NCI-H2029 treated with DMSO at 0.1 percent for 48 hours (cell line): ENCODE data around the gene MYADML2.
A peak's percentile ranks its signal among the peaks of the same experiment; 100 is the strongest.

ENCODE experiments used
- DNase-seq: peaks from one replicate; lab custom pipeline; 2025; lab: John Stamatoyannopoulos, UW

The MYADML2 gene

DNA sequence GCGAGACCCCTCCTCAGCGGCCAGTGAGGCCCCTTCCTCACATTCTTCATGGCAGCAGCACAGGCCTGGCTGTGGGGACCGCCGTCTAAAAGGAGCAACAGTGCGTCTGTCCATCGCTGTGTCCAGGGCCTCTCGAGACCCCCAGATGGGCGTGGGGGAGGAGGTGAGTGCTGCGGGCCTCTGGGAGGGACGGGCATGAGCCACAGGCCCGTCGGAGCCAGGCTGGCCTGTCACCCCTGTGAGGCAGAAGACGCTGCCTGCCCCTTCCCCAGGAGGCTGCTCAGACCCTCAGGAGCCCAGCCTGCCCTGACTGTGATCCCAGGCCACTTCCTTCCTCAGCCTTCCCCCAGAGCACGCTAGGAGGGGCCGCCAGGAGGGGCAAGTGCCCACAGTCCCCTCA is 7.8 kb downstream of the MYADML2 start:
- no peak for DNase-seq

DNA sequence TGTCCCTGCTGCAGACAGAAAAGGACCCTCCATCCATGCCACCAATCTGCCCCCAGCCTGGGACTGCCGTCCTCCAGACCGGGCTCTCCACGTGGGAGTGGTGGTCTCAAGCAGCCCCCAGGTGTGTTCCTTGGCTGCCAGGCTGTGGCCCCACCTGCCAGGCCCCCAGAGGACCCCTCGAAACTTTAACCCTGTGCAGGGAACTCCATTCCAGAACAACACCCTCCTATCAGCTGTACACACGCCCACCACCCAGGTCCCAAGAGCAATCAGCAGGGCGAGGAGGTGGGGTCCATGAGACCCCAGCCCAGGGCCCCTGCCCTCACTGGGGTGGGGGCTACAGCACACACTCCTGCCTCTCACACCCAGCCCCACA is 11.3 kb downstream of the MYADML2 start:
- DNase-seq = no peak

DNA sequence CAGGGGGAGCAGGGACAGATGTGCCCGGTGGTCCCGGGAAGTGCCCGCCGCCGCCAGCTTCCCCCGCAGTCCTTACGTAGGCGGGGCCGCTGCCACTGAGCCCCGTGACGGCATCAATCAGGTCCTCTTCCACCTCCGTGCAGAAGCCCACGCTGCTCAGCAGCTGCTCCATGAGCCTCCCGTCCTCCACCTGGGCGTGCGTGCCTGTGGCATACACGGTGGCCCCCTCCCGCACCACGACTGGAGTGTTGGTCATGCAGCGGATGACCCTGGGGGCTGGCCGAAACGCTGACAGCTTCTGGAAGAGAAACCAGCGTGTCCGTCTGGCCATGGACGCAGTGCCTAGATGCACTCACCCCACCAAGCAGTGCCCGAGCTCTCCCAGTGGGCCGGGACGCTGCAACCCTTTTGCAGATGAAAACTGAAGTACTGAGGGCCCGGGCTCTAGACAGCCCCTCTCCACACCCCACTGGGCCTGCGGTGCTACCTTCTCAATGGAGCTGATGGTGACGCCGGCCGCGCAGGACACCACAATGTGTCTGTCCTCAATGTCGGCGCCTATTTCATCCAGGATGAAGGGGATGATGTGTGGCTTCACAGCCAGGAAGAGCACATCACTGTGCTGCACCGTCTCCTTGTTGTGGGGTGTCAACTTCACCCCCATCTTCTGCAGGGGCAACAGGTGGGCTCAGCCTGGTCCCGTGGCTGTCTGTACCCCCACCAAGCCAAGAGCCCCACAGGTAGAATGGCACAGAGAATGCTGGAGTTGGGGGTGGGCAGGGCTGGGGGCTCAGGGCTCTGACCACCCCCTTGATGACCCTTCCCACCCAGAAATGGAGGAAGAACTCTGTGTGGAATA is 12.0 kb downstream of the MYADML2 start:
- no peak for DNase-seq

DNA sequence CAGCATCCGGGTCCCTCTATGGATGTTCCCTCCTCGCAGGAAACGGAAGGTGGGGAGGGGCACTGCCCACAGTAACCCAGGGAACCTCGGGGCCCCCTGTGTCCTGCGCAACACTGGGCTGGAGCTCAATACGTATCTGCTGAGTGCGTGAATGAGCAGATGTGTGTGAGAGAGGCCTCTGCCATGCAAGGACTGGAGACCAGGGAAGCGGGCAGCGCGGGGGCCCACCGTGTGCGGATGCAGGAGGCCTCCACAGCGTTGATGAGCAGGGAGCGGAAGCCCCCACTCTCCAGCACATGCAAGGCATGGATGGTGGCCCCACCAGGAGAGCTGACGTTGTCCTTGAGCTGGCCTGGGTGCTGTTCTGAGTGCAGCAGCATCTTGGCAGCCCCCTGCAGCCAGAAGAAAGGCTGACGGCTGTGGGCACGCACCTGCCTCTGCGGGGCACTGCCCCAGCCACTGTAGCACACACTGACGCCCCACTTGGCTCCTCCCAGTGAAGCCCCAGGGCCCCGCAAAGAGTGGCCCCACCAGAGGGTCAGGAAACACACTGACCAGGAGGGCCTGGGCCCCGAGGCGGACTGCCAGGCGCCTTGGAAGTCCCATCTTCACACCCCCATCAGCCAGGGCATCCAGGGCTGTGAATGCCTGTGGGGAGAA is 12.8 kb downstream of the MYADML2 start:
- DNase-seq = no peak

DNA sequence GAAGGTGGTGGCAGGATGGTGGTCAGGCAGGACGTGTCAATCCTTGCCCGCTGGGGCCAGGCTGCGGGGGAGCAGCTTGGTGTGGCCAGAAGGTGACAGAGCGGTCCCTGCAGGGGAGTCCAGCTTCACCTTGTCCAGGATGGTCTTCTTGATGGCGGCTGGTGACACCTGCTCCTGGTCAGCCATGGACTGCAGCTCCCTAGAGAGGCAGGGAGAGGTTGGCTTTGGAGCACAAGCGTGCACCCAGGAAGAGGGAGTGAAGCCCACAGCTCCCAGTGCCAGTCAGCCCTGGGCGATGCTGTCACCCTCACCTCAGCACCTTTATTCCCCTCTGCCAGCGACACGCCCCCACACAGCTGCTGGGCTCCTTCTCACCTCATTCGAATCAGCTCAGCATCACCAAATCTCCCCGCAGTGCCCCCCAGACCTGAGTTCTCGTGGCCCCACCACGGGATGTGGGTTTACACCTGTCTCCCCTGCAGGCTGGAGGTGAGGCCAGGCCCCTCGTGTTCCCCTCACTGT is 13.8 kb downstream of the MYADML2 start:
- no peak for DNase-seq

DNA sequence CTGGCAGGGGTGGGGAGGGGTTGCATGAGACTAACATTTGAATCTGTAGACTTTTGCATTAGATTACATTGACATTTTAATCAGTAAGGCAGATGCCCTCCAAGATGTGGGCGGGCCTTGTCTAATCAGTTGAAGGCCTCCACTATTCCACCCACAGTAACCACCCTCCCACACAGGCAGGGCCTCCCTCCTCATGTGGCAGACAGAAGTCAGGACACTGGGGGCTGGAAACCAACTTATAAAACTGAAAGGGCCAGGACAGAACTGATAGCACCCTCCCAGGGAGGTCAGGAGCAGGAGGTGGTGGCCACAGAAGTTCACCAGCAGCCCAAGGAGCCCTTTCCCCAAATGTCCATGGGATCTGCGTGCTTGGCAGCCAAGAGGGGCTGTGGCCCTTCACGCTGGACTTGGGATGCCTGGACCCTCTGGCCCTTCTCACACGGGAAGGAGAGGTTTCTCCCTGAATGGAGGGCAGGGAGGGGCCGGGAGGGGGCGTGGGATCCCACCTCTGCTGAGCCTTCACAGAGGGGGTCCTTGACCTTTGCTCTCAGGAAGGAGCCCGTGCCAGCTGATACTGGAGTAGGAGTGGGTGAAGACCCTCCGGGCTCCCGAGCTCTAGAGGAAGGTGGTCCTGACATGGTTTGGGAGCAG is 14.6 kb downstream of the MYADML2 start:
- DNase-seq = peak; percentile 17

DNA sequence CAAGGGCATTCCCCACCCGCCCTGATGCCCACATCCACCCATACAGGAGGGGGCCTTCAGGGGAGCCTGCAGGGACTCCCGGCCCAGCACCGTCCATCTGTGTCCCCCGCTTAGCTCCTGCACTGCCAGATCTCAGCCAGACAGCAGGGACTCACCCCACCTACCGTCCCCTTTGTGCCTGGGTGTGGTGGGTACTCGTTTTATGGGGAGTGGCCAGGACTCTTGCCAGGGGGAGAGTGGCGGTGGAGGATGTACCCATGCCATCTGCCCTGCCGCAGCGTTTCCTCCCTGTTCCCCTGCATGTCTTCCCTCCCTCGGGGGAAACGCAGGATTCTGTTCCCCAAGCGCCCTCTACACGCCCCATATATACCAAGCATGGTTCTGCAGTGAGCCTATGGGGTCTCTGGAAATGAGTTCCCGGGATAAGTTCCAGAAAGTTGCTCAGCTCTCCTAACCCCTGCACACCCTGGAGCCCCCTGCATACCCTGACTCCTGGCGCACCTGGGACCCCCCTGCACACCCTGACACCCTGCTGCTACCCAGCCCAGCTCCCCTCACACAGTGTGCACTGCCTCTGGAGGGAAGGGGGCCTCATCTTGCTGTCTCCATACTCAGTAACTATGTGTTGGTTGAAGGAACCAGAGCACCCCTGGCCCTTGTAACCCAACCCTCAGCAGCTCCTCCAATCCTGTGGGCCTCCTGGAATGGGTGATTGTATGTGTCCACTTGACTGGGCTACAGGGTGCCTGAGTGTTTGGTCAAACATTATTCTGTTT is 15.3 kb downstream of the MYADML2 start:
- DNase-seq = peak; percentile 12

DNA sequence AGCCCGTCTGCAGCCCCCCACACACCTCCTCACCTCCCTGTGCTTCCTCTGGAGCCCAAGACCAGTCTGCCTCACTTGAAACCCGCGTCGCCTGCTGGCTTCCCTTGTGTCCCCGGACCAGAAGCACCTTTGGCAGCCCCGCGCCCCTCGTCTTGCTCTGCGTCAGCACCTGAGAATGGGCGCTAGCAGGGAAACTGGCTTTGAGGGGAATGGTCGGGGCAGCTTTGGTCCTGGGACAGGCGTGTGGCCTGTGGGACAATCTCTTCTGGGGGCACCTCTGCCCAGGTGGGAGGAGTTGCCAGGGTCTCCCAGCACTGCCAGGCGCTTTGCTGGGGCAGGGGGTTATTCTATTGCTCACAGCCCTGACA is 15.9 kb downstream of the MYADML2 start:
- DNase-seq = no peak

DNA sequence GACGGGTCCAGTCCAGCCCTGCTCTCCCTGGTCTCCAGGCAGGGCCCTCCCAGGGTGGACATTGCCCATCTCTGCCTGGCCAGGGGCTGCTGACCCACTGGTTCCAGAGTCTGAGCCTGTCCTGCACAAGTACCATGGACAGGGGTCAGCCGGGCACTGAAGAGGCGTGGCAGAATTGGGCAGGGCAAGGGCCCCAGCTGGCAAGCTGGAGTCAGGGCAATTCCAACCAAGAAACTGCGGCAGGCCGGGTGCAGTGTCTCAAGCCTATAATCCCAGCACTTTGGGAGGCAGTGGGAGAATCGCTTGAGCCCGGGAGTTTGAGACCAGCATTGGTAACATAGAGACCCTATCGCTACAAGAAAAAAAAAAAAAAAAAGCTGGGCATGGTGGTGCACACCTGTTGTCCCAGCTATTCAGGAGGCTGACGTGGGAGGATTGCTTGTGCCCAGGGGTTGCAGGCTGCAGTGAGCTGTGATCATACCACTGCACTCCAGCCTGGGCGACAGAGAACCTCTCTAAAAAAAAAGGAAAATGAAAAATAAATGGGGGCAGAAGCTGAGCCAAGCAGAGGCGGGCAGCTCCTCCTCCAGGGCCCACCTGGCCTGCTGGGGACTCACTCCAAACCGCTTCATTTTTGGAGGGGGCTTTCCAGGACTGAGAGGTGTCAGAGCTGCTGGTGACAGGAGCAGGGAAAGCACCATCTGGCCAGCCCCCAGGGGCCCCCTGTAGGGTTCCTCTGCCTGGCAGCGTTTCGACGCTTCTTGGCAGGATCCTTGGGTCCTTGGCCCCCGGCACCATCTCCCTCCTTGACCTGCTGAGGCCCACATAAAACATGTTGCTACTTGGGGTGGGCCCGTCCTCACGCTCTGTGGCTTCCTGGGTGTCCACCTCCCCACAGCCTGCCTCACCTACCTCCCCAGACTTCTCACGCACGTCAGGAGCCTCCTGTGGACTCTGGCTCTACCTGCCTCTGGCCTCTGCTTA is 16.6 kb downstream of the MYADML2 start:
- no peak for DNase-seq

DNA sequence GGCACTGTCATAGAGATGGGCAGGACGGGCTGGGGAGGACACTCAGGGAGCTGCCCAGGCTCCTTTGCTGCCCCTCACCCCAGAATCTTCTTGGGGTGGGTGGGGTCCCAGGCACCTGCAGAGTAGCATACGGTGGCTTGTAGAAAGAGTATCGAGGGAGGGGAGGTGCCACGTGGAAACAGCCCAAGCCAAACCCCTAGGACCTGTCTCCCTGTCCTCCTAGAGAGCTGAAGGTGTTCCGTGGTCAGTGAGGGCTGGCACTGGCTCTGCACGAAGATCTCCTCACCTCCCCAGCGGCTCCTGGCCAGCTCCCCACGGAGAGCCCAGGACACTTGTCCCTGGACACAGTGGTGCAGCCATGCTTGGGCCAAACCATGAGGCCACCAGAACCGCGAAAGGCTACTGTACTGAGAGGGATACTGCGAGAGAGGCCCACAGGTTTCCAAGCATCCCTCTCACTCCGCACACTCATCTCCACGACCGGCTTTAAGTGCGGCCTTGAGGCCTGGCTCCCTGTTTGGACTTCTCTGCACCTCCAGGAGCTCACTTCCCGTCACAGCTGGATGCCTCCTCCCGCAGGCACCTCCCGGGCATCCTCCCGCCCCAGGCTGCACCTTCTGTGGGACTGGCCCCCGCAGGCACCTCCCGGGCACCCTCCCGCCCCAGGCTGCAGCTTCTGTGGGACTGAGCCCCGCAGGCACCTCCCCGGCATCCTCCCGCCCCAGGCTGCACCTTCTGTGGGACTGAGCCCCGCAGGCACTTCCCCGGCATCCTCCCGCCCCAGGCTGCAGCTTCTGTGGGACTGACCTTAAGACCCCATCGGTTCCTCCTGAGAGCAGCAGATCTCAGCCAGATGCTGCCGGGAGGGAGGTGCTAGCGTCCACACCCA is 17.5 kb downstream of the MYADML2 start:
- DNase-seq = no peak

DNA sequence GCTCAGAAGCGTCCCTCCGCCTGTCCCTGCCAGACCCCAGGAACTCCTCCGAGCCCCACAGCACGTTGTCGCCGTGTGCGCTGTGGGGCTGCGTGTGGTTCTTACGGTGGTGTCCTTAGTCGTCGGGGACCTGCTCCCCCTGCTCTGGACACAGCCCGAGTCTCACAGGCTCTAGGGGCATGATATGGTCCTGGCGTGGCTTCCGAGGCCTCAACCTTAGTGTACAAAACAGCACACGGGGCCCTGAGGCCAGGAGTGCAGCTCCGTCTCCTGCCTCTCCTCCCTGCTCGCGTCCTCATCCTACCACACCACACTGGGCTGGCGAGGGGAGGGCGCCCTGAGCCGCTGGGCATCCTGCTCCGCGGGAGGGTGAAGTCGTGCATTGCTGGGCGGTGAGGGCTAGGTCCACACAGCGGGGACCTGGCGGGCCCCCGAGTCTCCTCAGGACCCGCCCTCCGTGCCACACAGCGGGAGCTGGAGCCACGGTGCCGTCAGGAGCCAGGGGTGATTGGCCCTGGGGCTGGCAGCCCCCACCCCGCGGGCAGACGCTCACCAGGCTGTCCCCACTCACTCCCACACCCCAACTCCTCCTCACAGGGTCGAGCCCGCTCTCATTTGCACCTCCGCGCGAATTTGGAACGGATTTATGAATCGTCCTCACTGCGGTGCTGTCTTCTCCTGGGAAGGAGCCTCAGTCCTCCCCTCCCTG is 18.3 kb downstream of the MYADML2 start:
- DNase-seq = no peak

DNA sequence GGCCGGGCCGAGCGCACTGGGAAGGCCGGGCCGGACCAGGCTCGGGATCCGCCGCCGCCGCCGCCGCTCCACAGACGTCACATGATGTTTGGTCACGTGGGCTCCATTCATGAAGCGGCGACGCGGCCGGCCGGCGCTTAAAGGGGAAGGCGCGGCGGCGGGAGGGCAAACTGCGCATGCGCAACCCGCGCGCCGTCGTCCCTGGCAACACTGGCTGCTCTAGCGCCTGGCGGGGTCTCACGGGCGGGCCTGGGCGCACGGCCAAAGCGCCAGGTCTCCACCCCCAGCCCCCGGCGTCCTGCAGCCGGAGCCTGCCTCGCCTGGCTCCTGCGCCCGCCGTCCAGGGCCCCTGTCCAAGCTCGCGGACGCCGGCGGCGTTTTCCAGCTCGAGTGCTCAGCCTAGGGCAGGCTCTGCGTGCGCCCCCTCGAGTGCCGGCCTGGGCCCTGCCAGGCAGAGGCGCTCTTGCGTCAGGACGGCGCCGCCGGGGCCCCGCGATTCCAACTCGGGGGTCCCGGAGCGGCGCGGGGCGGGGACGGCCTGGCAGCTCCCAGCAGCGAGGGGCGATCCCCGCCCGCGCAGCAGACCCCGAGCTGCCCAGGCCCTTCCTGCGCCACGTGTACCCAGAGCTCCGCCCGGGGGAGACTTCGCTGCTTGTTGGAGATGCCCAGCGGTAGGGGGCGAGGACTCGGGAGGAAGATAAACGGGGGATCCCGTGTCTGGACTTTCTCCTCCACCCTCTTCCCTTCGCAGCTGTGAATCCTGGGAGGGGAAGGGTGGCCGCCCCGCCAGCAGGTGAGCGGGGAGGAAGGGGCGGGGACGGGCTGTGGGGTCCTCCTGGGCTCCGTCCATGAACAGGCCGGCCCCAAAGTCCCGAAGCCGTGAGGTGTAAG is 19.1 kb downstream of the MYADML2 start, which contains the start of gene MAFG:
MAFG (minus strand) TSS at position 83 of the 891 bp plus-strand sequence. CDS start 4,550 bp downstream, outside the sequence.
- peak; percentile 43 for DNase-seq

DNA sequence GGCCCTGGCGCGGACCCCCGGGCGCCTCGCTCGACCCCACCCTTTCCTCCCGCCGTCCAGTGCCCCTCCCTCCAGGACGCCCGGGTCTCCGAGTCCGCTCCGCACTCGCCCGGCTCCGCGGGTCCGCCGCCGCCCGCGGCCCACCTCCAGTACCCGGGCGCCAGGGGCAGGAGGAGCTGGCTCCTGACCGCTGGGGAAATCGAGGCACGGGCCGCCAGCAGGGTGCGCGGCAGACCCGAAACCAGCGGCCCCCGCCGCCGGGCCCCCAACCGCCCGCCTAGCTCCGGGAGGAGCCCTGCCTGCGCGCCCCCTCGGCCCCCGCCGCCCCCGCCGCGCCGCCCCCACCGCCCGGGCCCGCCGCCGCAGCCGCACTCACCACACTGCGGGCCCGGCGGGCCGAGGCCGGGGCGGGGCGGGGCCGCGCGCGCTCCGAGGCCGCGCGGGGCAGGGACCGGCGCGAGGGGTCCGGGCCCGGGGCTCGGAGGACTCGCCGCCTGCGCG is 19.8 kb downstream of the MYADML2 start:
- DNase-seq = no peak

DNA sequence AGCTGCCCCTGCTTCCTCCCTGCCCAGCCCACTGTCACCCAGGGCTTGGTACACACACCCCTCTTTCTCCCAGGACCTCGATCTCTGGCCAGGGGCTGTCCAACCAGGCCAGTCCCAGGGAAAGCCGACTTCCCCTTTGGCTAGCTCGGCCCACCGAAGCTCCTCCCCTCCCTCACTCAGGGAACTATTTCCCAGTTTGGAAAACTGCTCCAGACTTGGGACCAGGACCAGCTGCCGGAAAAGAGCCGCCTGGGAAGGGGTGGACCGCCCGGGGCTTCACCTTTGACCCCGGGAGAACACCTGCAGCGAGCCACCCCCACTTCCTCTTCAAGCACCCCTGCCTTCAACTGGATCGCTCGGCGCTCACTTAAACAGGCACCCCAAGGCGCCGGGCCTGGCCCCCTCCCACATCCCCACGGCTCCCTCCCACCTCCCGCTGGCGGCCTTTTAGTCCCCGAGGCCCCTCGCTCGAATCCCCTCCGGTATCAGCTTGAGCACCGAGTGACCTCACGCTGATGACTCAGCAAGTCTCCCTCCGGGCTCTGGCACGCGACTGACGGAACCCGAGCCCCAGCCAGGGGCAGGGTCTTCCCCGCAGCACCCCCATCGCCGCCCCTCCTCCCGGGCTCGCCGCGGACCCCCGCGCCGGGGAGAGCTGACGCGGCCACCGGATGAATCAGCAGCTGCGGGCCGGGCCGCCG is 20.4 kb downstream of the MYADML2 start:
- no peak for DNase-seq

DNA sequence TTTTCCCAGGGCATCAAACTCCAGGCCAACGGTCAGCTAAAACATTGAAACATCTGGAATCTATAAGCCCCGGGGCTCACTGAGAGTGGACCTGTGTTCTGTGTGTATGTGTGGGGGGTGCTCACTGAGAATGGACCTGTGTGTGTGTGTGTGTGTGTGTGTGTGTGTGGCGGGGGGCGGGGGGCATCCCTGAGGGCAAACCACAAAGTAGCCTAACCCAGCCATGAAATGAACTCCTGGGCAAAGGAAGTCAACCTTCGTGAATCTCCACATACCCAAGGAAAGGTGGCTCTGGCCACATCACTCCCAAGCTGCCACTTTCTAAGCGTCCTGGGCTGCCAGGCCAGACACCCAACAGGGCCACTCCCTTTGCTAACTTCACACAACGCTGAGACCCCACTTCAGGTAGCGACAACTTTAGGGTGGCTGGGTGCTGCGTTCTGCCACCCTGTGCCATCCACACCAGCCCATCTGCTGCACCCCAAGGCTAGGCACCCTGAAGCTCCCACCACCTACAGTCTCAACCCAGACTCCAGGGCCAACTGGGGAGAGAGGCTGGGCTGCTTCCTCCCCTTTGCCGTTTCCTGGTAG is 21.1 kb downstream of the MYADML2 start:
- no peak for DNase-seq
